ENCODE data around the gene CEP170. TPM values are rescaled to one million over a fixed set of nuclear protein-coding genes. Genes with fewer than 3 reads are reported as not detected.
A peak's percentile ranks its signal among the peaks of the same experiment; 100 is the strongest.

The CEP170 gene
- total RNA-seq, 1 donor = 207 TPM

DNA sequence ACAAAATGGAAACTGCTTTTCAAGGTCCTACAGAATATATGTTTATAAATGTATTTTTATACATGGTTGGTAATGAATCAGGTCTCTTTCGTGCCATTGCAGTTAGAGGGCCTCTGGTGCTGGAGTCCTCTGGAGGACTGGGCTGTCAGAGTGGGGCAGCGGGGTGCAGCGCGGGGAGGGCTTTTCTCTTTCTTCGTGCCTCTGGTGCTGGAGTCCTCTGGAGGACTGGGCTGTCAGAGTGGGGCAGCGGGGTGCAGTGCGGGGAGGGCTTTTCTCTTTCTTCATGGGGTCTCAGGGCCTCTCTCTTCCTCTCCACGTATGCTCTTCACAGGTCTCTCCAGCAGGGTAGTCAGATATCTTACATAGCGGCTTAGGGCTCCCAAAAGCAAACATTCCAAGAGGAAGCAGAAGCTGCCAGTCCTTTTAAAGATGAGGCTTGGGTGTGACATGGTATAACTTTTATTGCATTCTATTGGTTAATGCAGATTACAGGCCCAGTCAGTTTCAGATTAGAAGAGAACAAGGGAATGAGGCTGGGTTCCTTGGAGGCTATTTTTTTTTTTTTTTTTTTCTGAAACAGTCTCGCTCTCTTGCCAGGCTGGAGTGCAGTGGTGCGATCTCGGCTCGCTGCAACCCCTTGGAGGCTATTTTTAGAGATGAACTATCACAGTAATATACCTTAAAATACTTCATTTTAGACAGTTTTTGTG lies 13.8 kb upstream of the CEP170 start:
- TF ChIP-seq, protein P1, sequence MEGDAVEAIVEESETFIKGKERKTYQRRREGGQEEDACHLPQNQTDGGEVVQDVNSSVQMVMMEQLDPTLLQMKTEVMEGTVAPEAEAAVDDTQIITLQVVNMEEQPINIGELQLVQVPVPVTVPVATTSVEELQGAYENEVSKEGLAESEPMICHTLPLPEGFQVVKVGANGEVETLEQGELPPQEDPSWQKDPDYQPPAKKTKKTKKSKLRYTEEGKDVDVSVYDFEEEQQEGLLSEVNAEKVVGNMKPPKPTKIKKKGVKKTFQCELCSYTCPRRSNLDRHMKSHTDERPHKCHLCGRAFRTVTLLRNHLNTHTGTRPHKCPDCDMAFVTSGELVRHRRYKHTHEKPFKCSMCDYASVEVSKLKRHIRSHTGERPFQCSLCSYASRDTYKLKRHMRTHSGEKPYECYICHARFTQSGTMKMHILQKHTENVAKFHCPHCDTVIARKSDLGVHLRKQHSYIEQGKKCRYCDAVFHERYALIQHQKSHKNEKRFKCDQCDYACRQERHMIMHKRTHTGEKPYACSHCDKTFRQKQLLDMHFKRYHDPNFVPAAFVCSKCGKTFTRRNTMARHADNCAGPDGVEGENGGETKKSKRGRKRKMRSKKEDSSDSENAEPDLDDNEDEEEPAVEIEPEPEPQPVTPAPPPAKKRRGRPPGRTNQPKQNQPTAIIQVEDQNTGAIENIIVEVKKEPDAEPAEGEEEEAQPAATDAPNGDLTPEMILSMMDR (IDR thresholded peaks at IDR 0.05; ENCODE audit: insufficient read depth, low read length) = no peak
- DNase-seq (ENCODE audit: low read depth) = peak; percentile 86
- H3K4me3 ChIP-seq (ENCODE audit: low read depth, low read length) = peak overlapping the region; percentile 44

GRCh38 chr1:243267914-243268653 lies 13.0 kb upstream of the CEP170 start:
- peak overlapping the region; percentile 3 for H3K4me3 ChIP-seq (ENCODE audit: low read depth, low read length)
- peak; percentile 99 for DNase-seq (ENCODE audit: low read depth)
- TF ChIP-seq, protein P1 (IDR thresholded peaks at IDR 0.05; ENCODE audit: insufficient read depth, low read length) = no peak

DNA sequence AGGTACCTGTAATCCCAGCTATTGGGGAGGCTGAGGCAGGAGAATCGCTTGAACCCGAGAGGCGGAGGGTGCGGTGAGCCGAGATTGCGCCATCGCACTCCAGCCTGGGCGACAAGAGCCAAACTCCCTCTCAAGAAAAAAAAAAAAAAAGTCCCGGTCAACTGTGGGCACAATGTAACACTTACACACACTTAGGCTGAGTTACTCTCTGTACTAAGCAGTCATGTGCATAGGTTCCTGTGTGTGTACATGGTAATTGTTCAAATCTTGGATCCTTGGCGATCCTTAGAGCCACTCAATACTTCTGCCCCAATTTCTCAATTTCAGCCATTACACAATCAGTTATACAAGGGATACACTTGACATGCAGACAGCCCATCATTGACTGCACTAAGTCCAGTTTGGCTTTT lies 12.4 kb upstream of the CEP170 start:
- no peak overlapping the region for H3K4me3 ChIP-seq (ENCODE audit: low read depth, low read length)
- no peak for DNase-seq (ENCODE audit: low read depth)
- TF ChIP-seq, protein P1 (IDR thresholded peaks at IDR 0.05; ENCODE audit: insufficient read depth, low read length) = no peak

- no peak overlapping the region for H3K4me3 ChIP-seq (ENCODE audit: low read depth, low read length)
- no peak for DNase-seq (ENCODE audit: low read depth)
- TF ChIP-seq, protein P1 (IDR thresholded peaks at IDR 0.05; ENCODE audit: insufficient read depth, low read length) = no peak
These were observed 11.2 kb upstream of the CEP170 start for GRCh38 chr1:243266231-243266630.

- H3K4me3 ChIP-seq (ENCODE audit: low read depth, low read length) = no peak overlapping the region
- TF ChIP-seq, protein P1 (IDR thresholded peaks at IDR 0.05; ENCODE audit: insufficient read depth, low read length) = no peak
- peak; percentile 78 for DNase-seq (ENCODE audit: low read depth)
These were observed 9.6 kb upstream of the CEP170 start for GRCh38 chr1:243264717-243265116.

DNA sequence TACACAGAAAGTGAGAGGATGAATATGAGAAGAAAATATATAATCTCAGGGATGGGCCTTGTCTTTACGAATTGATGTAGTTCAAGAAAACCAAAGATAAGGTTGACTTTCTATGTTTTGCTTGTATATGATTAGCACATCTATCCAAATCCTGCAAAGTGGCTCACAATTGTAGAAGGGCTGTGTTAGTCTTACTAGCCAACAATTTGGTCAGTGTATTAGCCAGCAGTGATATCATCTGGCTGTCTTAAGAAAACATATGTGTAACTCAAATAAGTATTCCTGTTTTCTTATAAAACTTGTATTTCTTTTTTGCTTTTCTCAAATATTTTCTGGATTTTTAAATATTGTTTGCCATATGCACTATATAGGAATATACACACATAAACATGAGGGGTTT lies 6.3 kb upstream of the CEP170 start:
- no peak overlapping the region for H3K4me3 ChIP-seq (ENCODE audit: low read depth, low read length)
- DNase-seq (ENCODE audit: low read depth) = peak; percentile 88
- TF ChIP-seq, protein P1 (IDR thresholded peaks at IDR 0.05; ENCODE audit: insufficient read depth, low read length) = no peak

Measured in fibroblast of the aortic adventitia (primary cell).